Left ventricle myocardium inferior (tissue), 1 donor: ENCODE measurements around the gene C16orf95. TPM values are rescaled to one million over a fixed set of nuclear protein-coding genes. Genes with fewer than 3 reads are reported as not detected.

Experiments
- DNase-seq: peaks from one replicate; pipeline ENCODE4 v3.0.0-alpha.2; 2020
- H3K27ac ChIP-seq: fragments of 200-600 bp; replicated peaks from 2 replicates; pipeline ENCODE4 v1.8.0; 2021
- H3K27me3 ChIP-seq: fragments of 200-600 bp; 2 replicates; pipeline ENCODE4 v1.8.0; 2021; ENCODE audit warnings: low read depth
- H3K36me3 ChIP-seq: fragments of 200-600 bp; 2 replicates; pipeline ENCODE4 v1.8.0; 2021
- H3K4me1 ChIP-seq: fragments of 200-600 bp; 2 replicates; pipeline ENCODE4 v1.8.0; 2021
- H3K4me3 ChIP-seq: fragments of 200-600 bp; 2 replicates; pipeline ENCODE4 v1.8.0; 2021; ENCODE audit warnings: mild to moderate bottlenecking, moderate library complexity
- H3K9me3 ChIP-seq: fragments of 200-600 bp; replicated peaks from 2 replicates; pipeline ENCODE4 v1.8.0; 2021
- CTCF ChIP-seq: fragments of 200-600 bp; IDR thresholded peaks from 2 replicates; pipeline ENCODE4 v1.8.0; 2021; ENCODE audit warnings: antibody characterized with exemption, mild to moderate bottlenecking, borderline replicate concordance
- intact Hi-C: fragments of 100-400 bp; cut with micrococcal nuclease; formaldehyde crosslinking; loops from one replicate; pipeline ENCODE4 v1.11.0; 2022
- total RNA-seq: library from RNA; stranded (reverse); fragmentation: NEBNext Ultra II Directional; extraction: Animal tissue kit (Norgen Biotek cat#: 25700); gene quantifications from one replicate; pipeline ENCODE4 v1.2.1, GENCODE V29; 2021
- donor health status: DM: no; HTN: yes; CAD: no; lungs with severe emphysema.

Gene C16orf95
- total RNA-seq, 1 donor from 2014 or later, result 3.2 TPM

- Histone ChIP-seq H3K4me1 (peaks cover 3% of the 10 kb centered on the region), H3K9me3 (no peaks in the 10 kb centered on the region), H3K27ac (no peak overlapping the region), H3K36me3 (peaks cover 77% of the 10 kb centered on the region), H3K27me3 (no peaks in the 10 kb centered on the region), H3K4me3 (no peak overlapping the region)
- TF ChIP-seq CTCF, result no peak
- intact Hi-C loops, result no loop called here
- no peak for DNase-seq
Measured at GRCh38 chr16:87333101-87333500, 15.9 kb upstream of the C16orf95 start.

GRCh38 chr16:87332150-87332549 lies 15.0 kb upstream of the C16orf95 start:
- Histone ChIP-seq H3K4me1 (peaks cover 4% of the 10 kb centered on the region), H3K27ac (no peak overlapping the region), H3K27me3 (no peaks in the 10 kb centered on the region), H3K36me3 (peaks cover 74% of the 10 kb centered on the region), H3K9me3 (no peaks in the 10 kb centered on the region), H3K4me3 (no peak overlapping the region)
- DNase-seq, result no peak
- no peak for TF ChIP-seq CTCF
- intact Hi-C loops, result no loop called here

- Histone ChIP-seq H3K4me1 (peaks cover 4% of the 10 kb centered on the region), H3K4me3 (no peak overlapping the region), H3K9me3 (no peaks in the 10 kb centered on the region), H3K36me3 (peaks cover 74% of the 10 kb centered on the region), H3K27ac (no peak overlapping the region), H3K27me3 (no peaks in the 10 kb centered on the region)
- DNase-seq, result no peak
- no peak for TF ChIP-seq CTCF
- intact Hi-C loops, result no loop called here
Measured at GRCh38 chr16:87331241-87331801, 14.1 kb upstream of the C16orf95 start.

- TF ChIP-seq CTCF, result no peak
- intact Hi-C loops, result no loop called here
- no peak for DNase-seq
- Histone ChIP-seq H3K27me3 (no peaks in the 10 kb centered on the region), H3K9me3 (no peaks in the 10 kb centered on the region), H3K4me1 (peaks cover 4% of the 10 kb centered on the region), H3K36me3 (peaks cover 68% of the 10 kb centered on the region), H3K4me3 (no peak overlapping the region), H3K27ac (no peak overlapping the region)
Measured at GRCh38 chr16:87330646-87331045, 13.5 kb upstream of the C16orf95 start.

GRCh38 chr16:87330257-87330624 lies 13.0 kb upstream of the C16orf95 start:
- TF ChIP-seq CTCF, result no peak
- H3K4me3 ChIP-seq, result no peak overlapping the region
- no peaks in the 10 kb centered on the region for H3K9me3 ChIP-seq
- peaks cover 4% of the 10 kb centered on the region for H3K4me1 ChIP-seq
- H3K27me3 ChIP-seq, result no peaks in the 10 kb centered on the region
- intact Hi-C loops, result no loop called here
- no peak overlapping the region for H3K27ac ChIP-seq
- no peak for DNase-seq
- peaks cover 64% of the 10 kb centered on the region for H3K36me3 ChIP-seq
